GM12891 (cell line): ENCODE results near the gene ELK4.

ENCODE experiments used
- PAX5 ChIP-seq: IDR thresholded peaks from 2 replicates; pipeline ENCODE4 v1.6.1; 2011; ENCODE audit warnings: low read length, moderate library complexity, mild to moderate bottlenecking; ENCODE audit not compliant: insufficient read depth, severe bottlenecking
- POLR2A ChIP-seq: IDR thresholded peaks from 2 replicates; pipeline ENCODE4 v1.6.1; 2011; ENCODE audit warnings: low read depth, low read length, control low read depth
- POLR2AphosphoS5 ChIP-seq: IDR thresholded peaks from 2 replicates; pipeline ENCODE4 v1.6.1; 2011; ENCODE audit warnings: low read depth, low read length, control low read depth
- POU2F2 ChIP-seq: IDR thresholded peaks from 2 replicates; pipeline ENCODE4 v1.6.1; 2011; ENCODE audit warnings: low read depth, mild to moderate bottlenecking, control low read depth, low read length, moderate library complexity
- SPI1 ChIP-seq: IDR thresholded peaks from 2 replicates; pipeline ENCODE4 v1.6.1; 2011; ENCODE audit warnings: low read depth, low read length, control low read depth
- TAF1 ChIP-seq: IDR thresholded peaks from 2 replicates; pipeline ENCODE4 v1.6.1; 2011; ENCODE audit warnings: low read depth, low read length, control low read depth

DNA sequence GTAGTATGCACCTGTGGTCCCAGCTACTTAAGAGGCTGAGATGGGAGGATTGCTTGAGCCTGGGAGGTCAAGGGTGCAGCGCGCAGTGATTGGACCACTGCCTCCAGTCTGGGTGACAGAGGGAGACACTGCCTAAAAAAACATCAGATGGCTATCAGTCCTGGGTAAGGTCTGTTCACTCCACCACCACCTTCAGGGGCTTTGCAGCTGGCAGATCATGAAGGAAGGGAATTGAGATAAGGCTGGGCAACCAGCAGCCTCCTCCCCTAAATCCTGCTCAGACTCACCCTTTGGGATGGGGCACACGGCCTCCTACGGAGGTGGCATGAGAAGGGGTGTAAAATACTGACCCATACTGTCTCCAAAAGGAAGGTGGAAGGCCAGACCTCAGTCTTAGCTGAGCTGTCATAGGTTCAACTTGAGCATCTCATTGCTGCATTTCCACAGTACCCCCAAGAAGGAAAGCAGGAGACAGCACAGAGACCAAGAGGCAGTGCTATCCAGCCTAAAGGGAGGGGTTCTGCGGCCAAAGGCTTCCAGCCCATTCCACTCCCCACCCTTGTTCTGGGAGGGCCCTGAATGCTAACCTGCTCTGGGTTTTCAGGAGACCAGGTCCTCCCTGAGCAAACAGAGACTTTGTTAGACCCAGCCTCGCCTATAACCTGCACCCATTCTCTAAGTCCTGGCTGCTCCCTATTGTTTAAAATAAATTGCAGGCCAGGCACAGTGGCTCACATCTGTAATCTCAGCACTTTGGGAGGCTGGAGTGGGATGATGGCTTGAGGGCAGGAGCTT is 34.8 kb upstream of the ELK4 start:
- TF ChIP-seq POLR2A (no peak), SPI1 (no peak), TAF1 (no peak), POLR2AphosphoS5 (no peak), PAX5 (no peak), POU2F2 (no peak)
